GM19468 (cell line): Measurements from ENCODE around the gene TRPC4.

Experiments used
- ATAC-seq: cut with Tn5 transposase; IDR thresholded peaks from one replicate; pipeline ENCODE4 v1.9.1; 2021; ENCODE audit warnings: mild to moderate bottlenecking, moderate library complexity, moderate number of reproducible peaks; ENCODE audit not compliant: unreplicated experiment; ENCODE audit errors: extremely low read depth

TRPC4 gene

GRCh38 chr13:37869756-37870488 lies at the start of gene TRPC4:
Gene TRPC4 (minus strand): TSS chr13:37869772. CDS start chr13:37783333, 86,439 bp downstream.
- ATAC-seq, result no peak

- no peak for ATAC-seq
Measured at GRCh38 chr13:37918751-37919150, 49.2 kb upstream of the TRPC4 start.

DNA sequence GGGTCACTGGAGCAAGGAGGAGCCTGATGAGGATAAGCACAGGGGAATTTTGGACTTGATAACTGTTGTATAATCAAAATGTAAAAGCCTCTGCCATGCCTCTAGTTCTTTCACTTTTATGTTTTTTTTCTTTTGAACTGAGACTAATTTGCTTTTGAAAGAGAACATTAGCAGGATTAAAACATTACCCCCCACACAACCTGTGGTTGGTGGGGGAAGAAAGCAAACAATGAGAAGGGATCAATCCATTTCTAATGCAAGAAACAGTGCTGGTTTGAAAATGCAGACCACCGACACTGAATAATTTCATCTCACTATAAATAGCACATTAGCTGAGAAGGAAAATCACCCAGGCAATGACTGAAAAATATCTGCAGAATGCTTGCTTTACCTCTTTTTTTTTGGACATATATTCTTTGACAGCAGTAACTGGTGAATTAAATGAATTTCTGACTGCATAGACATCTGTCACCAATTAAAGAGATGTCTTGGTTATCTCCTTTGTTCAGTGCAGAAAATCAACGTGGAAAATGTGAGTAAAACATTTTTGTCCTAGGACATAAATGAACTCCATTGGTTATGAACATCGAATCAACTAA lies 48.6 kb upstream of the TRPC4 start:
- no peak for ATAC-seq

GRCh38 chr13:37914781-37915391 lies 45.3 kb upstream of the TRPC4 start:
- ATAC-seq, result no peak

- no peak for ATAC-seq
Measured at GRCh38 chr13:37910790-37911189, 41.2 kb upstream of the TRPC4 start.

- no peak for ATAC-seq
Measured at GRCh38 chr13:37906880-37907279, 37.3 kb upstream of the TRPC4 start.

DNA sequence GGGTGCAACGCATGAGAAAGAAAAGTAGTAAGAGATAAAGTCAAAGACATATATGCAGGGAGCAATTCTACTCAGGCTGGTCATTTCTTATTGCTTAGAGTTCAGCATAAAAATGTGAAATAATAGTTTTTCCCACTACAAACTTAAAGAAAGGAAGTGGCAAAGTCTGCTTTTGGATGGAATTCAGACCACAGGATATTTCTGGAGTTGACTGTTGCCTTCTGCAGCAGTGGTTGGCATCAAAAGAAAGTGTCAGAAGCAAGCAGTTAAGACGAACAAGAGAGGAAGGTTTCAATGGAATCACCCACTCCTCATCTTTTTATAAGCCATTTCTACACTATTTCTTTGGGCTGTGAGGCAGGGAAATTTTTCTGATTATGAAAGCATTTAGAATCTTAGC lies 36.2 kb upstream of the TRPC4 start:
- no peak for ATAC-seq

DNA sequence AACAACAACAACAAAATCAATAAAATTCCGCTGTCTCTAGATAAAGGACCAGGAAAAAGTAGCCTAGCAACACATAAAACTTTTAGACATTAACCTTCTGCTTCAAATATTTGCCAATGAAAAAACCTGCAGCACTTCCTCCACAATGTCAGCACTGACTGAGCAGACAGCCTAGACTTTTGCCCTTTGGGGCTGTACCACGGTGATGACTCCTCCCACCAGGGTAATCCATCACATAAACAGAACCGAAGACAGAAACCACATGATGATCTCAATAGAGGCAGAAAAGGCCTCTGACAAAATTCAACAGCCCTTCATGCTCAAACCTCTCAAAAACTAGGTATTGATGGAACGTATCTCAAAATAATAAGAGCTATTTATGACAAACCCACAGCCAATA lies 30.2 kb upstream of the TRPC4 start:
- ATAC-seq, result no peak

DNA sequence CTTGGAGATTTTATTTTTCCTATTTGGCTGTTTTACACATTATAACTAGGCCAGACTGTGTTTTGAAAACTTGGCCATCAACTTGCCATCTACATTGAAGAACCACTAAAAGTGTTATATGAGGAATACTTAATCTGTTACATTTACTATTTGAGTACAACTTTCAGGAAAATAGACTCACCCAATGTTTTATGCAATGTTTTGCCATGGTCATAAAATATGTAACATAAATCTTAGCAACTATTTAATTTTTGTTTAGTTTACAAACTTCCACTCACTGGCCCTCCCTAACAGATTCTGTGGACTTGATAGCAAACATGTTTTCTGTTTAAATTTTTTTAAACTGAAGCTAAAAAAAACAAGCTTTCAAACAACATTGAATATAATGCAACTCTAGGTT lies 23.7 kb upstream of the TRPC4 start:
- no peak for ATAC-seq

DNA sequence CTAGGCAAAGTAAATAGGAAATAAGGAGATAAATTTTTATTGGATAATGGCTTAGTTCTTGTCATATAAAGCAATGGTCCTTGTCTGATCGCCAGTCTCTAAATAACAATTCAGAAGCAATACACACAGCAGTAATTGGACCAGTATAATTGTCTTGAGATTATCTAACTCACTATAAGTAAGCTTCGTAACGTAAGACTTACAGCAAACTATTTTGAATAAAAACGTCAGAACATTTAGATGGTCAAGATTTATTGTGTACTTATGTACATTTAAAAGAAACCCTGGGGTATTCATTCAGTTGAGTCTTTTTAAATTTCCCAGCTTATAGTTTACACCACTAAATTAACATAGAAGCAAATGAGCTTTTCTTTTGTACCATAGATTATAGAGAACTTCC lies 20.2 kb upstream of the TRPC4 start:
- ATAC-seq, result no peak

- ATAC-seq, result no peak
Measured at GRCh38 chr13:37889102-37889501, 19.5 kb upstream of the TRPC4 start.

GRCh38 chr13:37886879-37887278 lies 17.3 kb upstream of the TRPC4 start:
- ATAC-seq, result no peak

DNA sequence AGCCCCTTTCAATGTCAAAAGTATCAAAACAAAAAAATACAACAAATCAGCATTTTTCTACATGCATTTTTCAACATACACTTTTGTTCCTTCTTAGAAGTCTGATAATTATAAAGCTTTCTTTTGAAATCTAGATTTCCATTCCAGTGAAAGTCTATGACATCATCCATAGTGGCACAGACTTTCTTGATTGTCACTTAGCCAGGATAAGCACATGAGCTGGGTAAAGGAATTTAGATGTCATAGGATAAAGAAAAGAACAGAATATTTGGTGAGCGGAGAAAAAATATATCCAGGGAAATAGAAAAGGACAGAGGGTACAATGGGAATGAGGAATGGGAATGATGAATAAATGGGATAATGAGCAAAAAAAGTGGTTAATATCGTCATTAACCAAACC lies 15.1 kb upstream of the TRPC4 start:
- no peak for ATAC-seq

- no peak for ATAC-seq
Measured at GRCh38 chr13:37884026-37884425, 14.5 kb upstream of the TRPC4 start.

GRCh38 chr13:37878921-37879320 lies 9.3 kb upstream of the TRPC4 start:
- ATAC-seq, result no peak

GRCh38 chr13:37878496-37878895 lies 8.9 kb upstream of the TRPC4 start:
- no peak for ATAC-seq

GRCh38 chr13:37870895-37871550 lies 1.5 kb upstream of the TRPC4 start:
- ATAC-seq, result no peak

GRCh38 chr13:37870489-37870845 lies 895 bp upstream of the TRPC4 start:
- no peak for ATAC-seq

GRCh38 chr13:37869506-37869755 lies 141 bp downstream of the TRPC4 start:
- ATAC-seq, result no peak

DNA sequence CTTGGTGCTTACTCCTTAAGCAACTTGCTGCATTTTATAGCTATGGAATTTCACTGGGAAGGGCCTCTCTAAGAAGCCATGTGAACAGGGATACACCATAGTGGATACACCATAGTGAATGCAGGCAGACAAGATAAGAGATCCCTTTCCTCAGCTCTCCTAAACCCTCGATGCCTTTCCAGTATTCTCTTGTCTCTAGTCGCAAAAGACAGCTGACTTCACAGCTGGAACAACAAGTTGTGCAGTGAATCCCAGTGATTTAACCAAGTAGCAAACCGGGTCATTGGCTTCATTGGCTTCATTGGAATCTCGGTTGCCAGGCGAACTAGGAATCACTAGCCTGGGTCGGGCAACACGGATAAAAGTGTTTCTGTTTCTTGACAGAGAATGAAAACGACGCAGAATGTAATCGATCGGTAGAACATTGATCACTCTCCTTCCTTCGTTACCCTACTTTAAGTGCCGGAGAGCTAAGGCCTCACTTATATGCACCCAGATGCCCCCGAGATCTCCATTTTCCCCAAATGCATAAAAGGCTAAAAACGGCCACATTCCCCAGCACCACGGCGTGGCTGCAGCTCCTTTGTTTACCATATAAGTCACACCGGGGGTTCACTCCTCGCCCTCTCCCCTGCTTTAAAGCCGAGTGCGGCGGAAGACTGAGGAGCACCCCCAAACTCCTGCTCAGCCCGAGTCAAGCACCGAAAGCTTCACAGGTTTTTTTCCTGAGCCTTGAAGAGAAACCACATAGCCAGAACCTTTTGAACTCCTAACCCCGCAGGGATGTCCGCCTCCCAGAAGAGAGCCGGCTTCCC lies 674 bp downstream of the TRPC4 start:
- no peak for ATAC-seq

DNA sequence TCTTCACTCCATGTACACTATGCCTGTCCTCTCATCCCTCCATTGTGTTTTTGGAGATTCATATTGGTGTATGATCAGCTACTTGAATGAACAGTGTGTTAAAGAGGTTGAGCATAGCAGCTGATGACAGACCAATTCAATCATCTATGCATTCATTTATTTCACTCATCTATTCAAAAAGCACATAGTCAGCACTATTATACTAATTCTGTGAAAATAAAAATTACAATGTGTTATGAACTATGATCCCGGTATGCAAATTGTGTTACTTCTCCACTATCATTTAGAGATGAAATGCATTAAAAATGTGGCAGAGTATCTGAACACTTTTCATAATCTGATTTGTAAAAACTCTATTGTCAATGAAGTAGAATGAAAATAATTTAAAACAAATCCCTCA lies 5.9 kb downstream of the TRPC4 start:
- no peak for ATAC-seq
